ENCODE results near the gene SORCS2.

GRCh38 chr4:7523526-7523925 is 331.2 kb downstream of the SORCS2 start:
- TF ChIP-seq GATA2 (IDR thresholded peaks at IDR 0.05; ENCODE audit: low read depth, low read length) (no peak), GATA3 (IDR thresholded peaks at IDR 0.05; ENCODE audit: low read depth, low read length) (no peak)

All from SH-SY5Y (cell line).